Neutrophil (primary cell): ENCODE data around the gene KAT6B.

Source experiments
- H3K27ac ChIP-seq: fragments of 200-600 bp; sonication (generic); 2 replicates; pipeline ENCODE4 v1.5.1; 2016; ENCODE audit warnings: mild to moderate bottlenecking, moderate library complexity
- H3K27me3 ChIP-seq: fragments of 200-600 bp; sonication (generic); 2 replicates; pipeline ENCODE4 v1.6.0; 2016; ENCODE audit warnings: mild to moderate bottlenecking
- H3K36me3 ChIP-seq: fragments of 200-600 bp; sonication (generic); 2 replicates; pipeline ENCODE4 v1.5.1; 2017
- H3K4me1 ChIP-seq, 2 experiments: fragments of 200-600 bp in 1 of 2; sonication (generic) in 1 of 2; 1 replicate in 1 of 2; 2 replicates in 1 of 2; pipeline versions ENCODE4 v1.5.1 to v1.6.1; 2013 to 2016; ENCODE audit warnings: low read depth in 1 of 2, low read length in 1 of 2, mild to moderate bottlenecking in 1 of 2, moderate library complexity in 1 of 2; ENCODE audit not compliant: control insufficient read depth in 1 of 2, insufficient read depth in 1 of 2
- H3K4me3 ChIP-seq, 2 experiments: fragments of 200-600 bp in 1 of 2; sonication (generic) in 1 of 2; 1 replicate in 1 of 2; 2 replicates in 1 of 2; pipeline ENCODE4 v1.5.1; 2013 to 2016; ENCODE audit warnings: low read depth in 1 of 2, low read length in 1 of 2, mild to moderate bottlenecking in 1 of 2, moderate library complexity in 1 of 2
- H3K9me3 ChIP-seq: fragments of 200-600 bp; sonication (generic); 2 replicates; pipeline ENCODE4 v1.5.1; 2016
- TF ChIP-seq, protein P1 (sequence below): fragments of 200-600 bp; sonication (generic); IDR thresholded peaks from 2 replicates; pipeline ENCODE4 v1.5.1; 2016; ENCODE audit warnings: antibody characterized with exemption

KAT6B gene

DNA sequence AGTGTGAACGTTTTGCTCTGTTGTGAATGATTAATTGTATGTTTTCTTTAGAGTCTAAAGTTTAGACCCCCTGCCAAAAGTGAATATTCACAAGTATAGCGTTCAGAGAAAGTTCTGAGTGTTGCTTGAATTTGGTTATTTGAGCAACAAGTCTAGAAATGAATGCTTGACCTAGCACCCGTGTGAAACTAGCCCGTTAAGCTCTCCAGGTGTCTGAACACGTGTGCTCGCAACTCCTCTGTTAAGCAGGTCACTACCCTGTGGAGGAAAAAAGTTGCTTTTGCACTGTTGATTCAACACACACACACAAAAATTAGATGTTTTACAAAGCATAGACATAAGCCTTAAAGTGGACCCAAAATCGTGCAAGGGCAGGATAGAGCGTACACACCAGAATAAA is 206.4 kb downstream of the KAT6B start:
- Histone ChIP-seq H3K27ac (no peak overlapping the region), H3K27me3 (no peaks in the 10 kb centered on the region), H3K4me3 (no peak overlapping the region), H3K36me3 (peaks cover 12% of the 10 kb centered on the region), H3K9me3 (no peaks in the 10 kb centered on the region), H3K4me1 (no peaks in the 10 kb centered on the region)
- TF ChIP-seq, protein P1, sequence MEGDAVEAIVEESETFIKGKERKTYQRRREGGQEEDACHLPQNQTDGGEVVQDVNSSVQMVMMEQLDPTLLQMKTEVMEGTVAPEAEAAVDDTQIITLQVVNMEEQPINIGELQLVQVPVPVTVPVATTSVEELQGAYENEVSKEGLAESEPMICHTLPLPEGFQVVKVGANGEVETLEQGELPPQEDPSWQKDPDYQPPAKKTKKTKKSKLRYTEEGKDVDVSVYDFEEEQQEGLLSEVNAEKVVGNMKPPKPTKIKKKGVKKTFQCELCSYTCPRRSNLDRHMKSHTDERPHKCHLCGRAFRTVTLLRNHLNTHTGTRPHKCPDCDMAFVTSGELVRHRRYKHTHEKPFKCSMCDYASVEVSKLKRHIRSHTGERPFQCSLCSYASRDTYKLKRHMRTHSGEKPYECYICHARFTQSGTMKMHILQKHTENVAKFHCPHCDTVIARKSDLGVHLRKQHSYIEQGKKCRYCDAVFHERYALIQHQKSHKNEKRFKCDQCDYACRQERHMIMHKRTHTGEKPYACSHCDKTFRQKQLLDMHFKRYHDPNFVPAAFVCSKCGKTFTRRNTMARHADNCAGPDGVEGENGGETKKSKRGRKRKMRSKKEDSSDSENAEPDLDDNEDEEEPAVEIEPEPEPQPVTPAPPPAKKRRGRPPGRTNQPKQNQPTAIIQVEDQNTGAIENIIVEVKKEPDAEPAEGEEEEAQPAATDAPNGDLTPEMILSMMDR = no peak

DNA sequence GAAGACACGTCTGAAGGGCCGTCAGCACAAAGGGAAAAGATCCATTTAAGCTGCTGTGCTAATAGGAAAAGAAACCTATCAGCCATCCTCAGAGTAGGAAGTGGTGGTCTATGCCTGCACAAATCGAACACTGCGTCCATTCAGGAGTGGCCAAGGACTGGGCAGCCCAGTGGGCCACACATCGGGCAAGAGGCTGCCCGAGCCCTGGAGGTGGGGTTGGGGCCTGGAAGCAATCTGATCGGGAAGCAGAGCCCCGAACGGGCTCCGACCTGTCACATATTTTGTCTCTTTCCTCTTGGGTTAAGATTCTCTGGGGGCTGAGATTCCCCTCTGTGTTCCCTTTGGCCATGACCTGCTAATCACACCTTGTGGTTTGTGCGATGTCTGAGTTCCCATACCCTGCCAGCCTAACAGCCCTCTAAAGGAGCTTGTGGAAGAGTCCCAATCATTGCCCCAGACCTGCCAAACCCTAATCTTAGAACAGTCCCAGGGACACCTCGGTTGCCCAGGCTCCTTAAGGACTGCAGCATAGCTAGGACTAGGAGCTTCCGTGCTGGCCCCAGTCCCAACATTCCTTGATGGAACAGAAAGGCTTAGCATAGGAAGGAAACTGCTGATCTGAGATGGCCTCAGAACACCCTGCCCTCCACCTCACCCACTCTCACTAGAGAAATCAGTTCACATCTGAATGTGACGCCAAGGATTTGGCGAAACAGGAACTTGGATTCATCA is 207.2 kb downstream of the KAT6B start:
- Histone ChIP-seq H3K27me3 (no peaks in the 10 kb centered on the region), H3K9me3 (no peaks in the 10 kb centered on the region), H3K4me1 (no peaks in the 10 kb centered on the region), H3K36me3 (peaks cover 12% of the 10 kb centered on the region), H3K27ac (no peak overlapping the region), H3K4me3 (no peak overlapping the region)
- TF ChIP-seq, protein P1 = no peak

DNA sequence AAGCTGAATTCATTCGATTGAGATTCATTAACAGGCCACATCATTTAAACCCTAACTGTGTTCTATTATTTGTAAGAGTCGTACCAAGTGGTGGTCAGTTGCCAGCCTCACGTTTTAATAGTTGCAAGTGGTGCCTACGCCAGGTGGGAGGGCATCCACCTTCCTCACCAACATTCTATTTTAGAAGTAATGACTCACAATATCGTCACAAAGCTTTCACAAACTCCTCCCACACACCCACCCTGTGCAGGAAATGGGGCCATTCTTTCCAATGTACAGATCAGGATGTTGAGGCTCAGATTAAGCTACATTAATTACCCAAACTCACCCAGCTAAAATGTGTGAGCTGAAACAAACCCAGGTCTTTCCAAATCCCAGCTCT is 207.7 kb downstream of the KAT6B start:
- peaks cover 12% of the 10 kb centered on the region for H3K36me3 ChIP-seq
- H3K4me3 ChIP-seq = no peak overlapping the region
- no peaks in the 10 kb centered on the region for H3K27me3 ChIP-seq
- H3K27ac ChIP-seq = no peak overlapping the region
- TF ChIP-seq, protein P1 = no peak
- no peaks in the 10 kb centered on the region for H3K4me1 ChIP-seq
- H3K9me3 ChIP-seq = no peaks in the 10 kb centered on the region

DNA sequence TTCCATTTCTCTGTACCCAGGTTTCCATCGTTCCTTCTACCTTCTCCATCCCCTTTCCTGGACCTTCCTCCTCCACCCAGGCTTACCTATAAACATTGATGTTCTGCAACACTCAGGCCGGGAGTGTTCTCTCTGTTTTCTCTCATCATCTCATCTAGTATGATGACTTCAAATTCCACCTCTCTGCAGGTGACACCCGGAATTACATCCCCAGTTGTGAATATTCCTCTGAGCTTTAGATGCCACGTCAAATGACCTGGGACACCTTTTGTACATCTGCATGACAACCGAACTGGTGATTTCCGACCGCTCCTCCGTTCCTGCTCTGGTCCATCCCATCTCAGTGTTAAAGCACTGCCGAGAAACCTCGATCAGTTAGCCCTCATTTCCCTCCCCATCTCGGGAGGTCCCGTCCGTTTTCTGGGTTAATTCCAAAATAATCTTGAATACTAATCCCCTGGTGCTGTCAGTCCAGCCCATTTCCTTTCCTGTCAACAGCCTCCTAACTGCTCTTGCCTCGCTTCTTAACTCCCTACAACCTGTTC is 208.4 kb downstream of the KAT6B start:
- no peaks in the 10 kb centered on the region for H3K9me3 ChIP-seq
- peaks cover 10% of the 10 kb centered on the region for H3K36me3 ChIP-seq
- no peak overlapping the region for H3K4me3 ChIP-seq
- TF ChIP-seq, protein P1 = no peak
- H3K27me3 ChIP-seq = no peaks in the 10 kb centered on the region
- no peaks in the 10 kb centered on the region for H3K4me1 ChIP-seq
- no peak overlapping the region for H3K27ac ChIP-seq

DNA sequence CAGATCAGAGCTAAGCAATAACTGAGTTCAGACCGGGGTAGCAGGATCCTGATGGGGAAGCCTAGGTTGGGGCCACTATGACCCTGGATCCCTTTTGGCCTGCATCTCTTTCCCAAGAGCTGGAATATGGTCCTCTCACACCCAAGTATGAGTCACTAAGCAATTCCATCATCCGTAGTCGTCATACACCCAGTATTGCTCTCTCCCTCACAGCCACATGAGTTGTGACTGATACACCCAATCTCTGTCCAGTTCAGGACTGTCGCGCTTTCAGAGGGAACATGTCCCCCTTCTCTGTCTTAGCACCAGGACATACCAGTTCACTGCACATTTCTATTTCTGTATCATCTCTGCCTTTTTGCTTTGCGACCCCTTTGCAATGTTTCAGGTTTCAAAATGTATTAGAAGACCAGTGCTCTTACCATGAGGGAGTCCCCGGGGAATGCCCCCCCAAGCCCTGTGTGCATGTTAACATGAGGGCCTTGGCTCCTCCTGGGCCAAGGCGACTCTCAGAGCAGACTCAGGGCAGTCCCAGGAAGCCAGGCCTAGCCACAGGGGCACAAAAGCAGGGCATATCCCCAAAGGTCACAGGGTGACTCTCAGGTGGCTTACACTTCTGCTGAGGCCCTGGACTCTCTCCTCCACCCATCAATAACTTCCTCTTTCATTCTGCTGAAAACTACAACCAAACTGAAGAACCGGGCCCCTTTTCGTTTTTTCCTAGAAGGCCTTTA is 209.7 kb downstream of the KAT6B start:
- Histone ChIP-seq H3K4me3 (no peak overlapping the region), H3K9me3 (no peaks in the 10 kb centered on the region), H3K4me1 (no peaks in the 10 kb centered on the region), H3K36me3 (no peaks in the 10 kb centered on the region), H3K27me3 (no peaks in the 10 kb centered on the region), H3K27ac (no peak overlapping the region)
- TF ChIP-seq, protein P1 = no peak
